Stimulated activated CD8-positive, alpha-beta memory T cell treated with anti-CD3 and anti-CD28 coated beads, Interleukin-4, amount 100 ng/mL, for 48 hours (primary cell): ENCODE measurements around the gene EXOC1L.

ENCODE experiments used
- DNase-seq: peaks from one replicate; pipeline ENCODE4 v3.0.0-alpha.2; 2020

The EXOC1L gene

GRCh38 chr4:55884851-55885219 is 65.2 kb downstream of the EXOC1L start:
- DNase-seq = no peak
